NCI-H1092 treated with DMSO at 0.1 percent for 48 hours (cell line): ENCODE results near the gene SLC37A3.
A peak's percentile ranks its signal among the peaks of the same experiment; 100 is the strongest.
"Not testable (repeated sequence)": the region's sequence is repeated elsewhere in the genome, so short reads cannot be mapped to it uniquely, and the experiment has no call there.

Source experiments
- DNase-seq: peaks from one replicate; lab custom pipeline; 2025; lab: John Stamatoyannopoulos, UW

SLC37A3 gene

DNA sequence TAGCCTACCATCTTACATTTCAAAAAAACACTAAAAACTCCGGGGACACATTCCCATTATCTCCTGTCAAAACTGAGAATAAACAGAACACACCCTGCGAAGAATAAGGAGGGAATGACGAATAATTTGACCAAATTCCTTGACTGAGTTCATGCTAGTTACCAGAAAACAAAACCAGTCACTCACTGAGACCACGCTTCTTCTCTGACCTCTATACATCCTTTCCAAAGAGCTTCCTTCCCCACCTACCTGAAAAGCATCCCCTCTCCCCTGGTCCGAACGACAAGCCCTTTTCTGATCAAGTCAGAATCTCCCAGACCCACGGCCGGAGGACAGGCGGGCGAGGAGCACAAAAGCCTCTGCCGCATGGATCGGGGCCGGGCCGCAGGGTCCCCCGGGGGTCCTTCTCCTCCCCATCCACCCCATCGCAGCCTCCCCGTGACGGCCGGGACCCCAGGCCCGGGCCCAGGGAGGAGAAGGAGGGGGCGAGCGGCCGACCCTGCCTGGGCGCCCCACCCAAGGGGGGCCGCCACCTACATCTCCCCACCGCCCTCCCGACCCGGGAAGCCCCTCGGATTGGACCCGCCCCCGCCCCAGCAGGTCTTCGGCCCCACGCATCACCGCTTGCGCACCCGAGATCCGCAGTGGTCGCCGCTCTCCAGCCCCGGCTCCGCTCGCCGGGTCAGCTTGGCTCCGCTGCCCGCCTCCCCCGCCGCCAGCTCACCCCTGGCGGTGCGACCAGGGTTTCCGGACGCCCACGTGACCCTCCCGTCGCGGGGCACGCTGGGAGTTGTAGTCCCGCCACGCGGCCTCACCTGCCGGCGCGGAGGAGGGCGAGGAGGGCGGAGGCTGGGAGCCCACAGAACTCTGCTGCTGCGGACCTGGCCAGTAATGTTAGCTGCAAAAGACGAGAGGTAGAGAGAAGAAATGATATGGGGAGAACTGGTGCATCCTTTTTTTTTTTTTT lies at the start of gene SLC37A3:
SLC37A3 (minus strand) TSS at position 747 of the 967 bp plus-strand sequence. CDS start 16,004 bp downstream, outside the sequence.
- peak; percentile 77 for DNase-seq

- no peak for DNase-seq
These were observed 49.5 kb upstream of the SLC37A3 start for GRCh38 chr7:140447841-140448240.

DNA sequence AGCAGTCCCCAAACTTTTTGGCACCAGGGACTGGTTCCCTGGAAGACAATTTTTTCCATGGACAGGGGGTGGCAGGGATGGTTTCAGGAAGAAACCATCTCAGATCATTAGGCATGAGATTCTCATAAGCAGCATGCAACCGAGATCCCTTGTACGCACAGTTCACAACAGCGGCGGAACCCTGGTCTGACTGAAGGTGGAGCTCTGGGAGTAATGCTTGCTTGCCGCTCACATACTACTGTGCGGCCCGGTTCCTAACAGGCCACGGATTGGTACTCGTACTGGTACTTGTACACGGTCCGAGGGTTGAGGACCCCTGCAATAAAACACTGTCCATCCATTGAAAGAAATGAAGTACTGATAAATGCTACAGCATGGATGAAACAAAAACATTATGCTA lies 48.1 kb upstream of the SLC37A3 start:
- no peak for DNase-seq

DNA sequence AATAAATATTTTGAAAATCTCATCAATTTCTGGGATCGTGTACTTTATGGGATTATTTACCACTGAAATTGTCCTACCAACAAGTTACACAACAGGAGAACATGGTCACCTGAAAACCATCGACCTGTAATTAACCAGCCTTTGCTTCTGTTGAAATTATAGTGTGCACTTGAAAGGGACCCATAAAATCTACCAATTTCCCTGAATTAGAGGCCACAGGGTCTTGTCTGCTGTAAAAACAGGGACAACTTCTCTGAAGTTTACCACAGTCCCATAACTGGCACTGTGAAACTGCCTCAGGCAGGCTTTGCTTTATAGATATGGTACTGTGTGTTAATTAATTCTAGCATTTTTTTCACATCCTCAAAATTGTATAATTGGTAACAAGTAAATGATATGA lies 43.2 kb upstream of the SLC37A3 start:
- DNase-seq: no peak

- no peak for DNase-seq
These were observed 42.3 kb upstream of the SLC37A3 start for GRCh38 chr7:140440593-140440992.

DNA sequence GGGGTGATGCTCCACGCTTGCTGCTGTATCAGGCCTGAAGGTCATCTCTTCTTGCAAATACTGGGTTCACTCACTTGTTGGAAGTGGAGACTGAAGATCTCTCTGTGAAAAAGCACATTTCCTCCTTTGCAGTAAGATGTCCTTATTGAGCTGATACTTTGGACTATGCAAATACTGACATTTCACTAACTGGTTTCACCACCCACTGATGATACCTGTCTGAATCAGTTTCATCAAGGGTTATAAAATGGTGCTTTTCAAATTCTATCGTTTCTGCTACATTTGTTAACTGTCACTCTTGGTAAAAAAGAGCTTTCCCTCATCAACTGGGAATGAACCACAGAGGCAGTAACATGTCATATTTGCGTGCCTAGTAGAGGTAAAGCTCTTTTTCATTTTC lies 41.0 kb upstream of the SLC37A3 start:
- DNase-seq: no peak

- no peak for DNase-seq
These were observed 37.0 kb upstream of the SLC37A3 start for GRCh38 chr7:140435252-140435895.

DNA sequence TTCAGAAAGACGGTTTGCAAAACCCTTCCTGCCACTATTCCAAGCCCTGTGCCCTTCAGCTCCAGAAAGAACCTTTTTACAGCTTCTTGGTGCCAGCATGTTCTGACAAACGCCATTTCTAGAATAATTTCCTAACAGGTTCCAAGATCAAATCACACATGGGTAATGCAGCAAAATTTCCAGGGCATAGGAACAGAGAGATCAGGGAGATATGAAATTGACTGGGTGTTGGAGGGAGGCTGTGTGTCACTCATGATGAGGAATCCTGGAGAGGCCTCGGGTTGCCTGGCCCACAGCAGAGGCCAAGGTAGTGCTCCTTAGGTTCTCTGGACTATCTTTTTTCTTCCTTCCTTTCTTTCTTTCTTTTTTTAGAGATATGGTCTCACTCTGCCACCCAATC lies 35.1 kb upstream of the SLC37A3 start:
- no peak for DNase-seq

GRCh38 chr7:140426130-140426529 lies 27.8 kb upstream of the SLC37A3 start:
- DNase-seq: no peak

DNA sequence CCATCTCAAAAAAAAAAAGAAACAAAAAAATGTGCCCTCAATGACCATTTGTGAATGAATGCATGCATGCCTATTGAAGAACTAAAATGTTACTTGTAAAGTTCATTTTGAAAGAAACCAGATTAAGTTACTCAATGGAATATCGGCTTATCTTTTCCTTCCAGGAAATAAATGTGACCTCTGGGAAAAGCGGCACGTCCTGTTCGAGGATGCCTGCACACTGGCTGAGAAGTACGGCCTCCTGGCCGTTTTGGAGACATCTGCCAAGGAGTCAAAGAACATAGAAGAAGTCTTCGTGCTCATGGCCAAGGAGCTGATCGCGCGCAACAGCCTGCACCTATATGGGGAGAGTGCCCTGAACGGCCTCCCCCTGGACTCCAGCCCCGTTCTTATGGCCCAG lies 27.4 kb upstream of the SLC37A3 start:
- DNase-seq: no peak

GRCh38 chr7:140423501-140423900 lies 25.2 kb upstream of the SLC37A3 start:
- no peak for DNase-seq

DNA sequence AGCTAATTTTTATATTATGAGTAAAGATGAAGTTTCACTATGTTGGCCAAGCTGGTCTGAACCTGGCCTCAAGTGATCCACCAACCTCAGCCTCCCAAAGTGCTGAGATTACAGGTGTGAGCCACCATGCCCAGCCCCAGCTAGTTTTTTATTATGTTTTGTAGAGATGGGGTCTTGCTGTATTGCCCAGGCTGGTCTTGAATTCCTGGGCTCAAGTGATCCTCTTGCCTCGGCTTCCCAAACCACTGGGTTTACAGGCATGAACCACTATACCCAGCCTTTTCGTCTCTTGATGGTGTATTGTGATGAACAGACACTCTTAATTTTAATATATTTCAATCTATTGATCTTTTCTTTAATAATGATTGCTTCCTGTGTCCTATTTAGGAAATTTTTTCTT lies 23.2 kb upstream of the SLC37A3 start:
- DNase-seq: no peak

DNA sequence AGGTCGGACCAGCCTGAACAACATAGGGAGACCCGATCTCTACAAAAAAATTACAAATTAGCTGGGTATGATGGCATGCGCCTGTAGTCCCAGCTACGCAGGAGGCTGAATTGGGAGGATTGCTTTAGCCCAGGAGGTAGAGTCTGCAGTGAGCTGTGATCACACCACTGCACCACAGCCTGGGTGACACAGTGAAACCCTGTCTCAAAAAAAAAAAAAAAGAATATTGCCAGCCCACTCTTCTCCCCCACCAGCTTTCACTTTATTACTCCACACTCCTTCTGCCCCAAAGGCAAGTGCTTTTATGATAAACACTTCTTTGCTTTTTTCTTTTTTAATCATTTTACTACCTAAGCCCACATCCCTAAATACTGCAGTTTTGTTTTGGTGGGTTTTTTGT lies 20.3 kb upstream of the SLC37A3 start:
- no peak for DNase-seq

DNA sequence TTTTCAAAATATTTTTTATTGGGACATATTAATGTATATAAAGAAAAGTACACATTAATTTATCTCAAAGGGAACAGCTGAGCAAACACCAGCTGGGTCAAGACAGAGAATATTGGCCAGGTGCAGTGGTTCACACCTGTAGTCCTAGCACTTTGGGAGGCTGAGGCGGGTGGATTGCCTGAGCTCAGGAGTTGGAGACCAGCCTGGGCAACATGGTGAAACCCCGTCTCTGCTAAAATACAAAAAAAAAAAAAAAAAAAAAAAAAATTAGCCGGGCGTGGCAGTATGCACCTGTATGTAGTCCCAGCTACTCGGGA lies 19.8 kb upstream of the SLC37A3 start:
- DNase-seq: peak; percentile 59

GRCh38 chr7:140417456-140418155 lies 19.3 kb upstream of the SLC37A3 start:
- DNase-seq: peak; percentile 59

- DNase-seq: no peak
These were observed 18.2 kb upstream of the SLC37A3 start for GRCh38 chr7:140416560-140416959.

- DNase-seq: not testable (repeated sequence)
These were observed 17.5 kb upstream of the SLC37A3 start for GRCh38 chr7:140415816-140416215.

- no peak for DNase-seq
These were observed 17.0 kb upstream of the SLC37A3 start for GRCh38 chr7:140415361-140415760.

GRCh38 chr7:140404565-140405065 lies 6.3 kb upstream of the SLC37A3 start:
- DNase-seq: no peak

GRCh38 chr7:140403878-140404564 lies 5.7 kb upstream of the SLC37A3 start, which contains the start of gene RAB19:
RAB19 (plus strand) TSS chr7:140404058; CDS start chr7:140407647, 3,589 bp downstream.
- no peak for DNase-seq

- no peak for DNase-seq
These were observed 4.0 kb upstream of the SLC37A3 start for GRCh38 chr7:140402178-140402835.
